ENCODE results near the gene GSKIP.
"Not testable (repeated sequence)": the region's sequence is repeated elsewhere in the genome, so short reads cannot be mapped to it uniquely, and the experiment has no call there.

The GSKIP gene, protein sequence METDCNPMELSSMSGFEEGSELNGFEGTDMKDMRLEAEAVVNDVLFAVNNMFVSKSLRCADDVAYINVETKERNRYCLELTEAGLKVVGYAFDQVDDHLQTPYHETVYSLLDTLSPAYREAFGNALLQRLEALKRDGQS

DNA sequence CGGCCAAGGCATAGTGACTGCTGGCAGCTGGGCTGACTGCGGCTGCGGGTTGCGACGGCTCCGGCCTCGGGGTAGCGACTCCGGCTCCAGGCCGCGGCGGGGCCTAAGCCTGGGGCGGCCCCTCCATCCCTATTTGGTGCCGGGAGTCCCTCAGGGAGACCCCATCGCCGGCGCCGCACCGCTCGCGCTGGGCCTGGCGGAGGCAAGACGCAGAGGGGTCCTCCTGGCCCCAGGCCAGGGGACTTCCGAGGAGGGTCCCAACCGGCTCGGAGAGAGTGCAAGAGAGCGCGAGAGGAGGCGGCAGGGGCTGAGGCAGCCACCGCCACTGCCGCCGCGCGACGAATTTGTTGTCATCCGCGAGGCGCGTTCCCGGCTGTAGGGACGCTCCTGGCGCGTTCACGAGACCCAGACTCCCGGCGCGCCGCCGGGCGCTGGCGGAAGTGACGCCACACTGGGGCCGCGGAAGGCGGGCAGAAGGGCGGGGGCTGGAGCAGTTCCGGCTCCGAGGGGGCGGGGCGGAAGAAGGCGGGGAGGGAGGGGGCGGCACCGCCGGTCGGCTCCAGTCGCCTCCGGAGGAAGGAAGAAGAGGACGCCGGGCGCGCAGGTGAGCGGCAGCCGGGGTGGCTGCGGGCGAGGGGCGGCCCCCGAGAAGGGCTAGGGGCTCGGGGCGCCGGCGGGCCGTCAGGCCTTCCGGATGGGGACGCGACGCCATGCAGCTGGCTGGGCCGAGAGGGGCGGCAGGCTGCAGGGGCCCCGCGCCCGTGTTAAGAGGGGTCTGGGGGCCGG, at the start of gene GSKIP, which contains the start of gene ATG2B:
Gene GSKIP (plus strand): TSS at position 562 of the 786 bp plus-strand sequence. CDS start 18,722 bp downstream, outside the sequence.
Gene ATG2B (minus strand): TSS at position 377 of the 786 bp plus-strand sequence. CDS start 365 bp downstream, at position 12.
- DNase-seq (ENCODE audit: low read depth): peak; percentile 89

DNA sequence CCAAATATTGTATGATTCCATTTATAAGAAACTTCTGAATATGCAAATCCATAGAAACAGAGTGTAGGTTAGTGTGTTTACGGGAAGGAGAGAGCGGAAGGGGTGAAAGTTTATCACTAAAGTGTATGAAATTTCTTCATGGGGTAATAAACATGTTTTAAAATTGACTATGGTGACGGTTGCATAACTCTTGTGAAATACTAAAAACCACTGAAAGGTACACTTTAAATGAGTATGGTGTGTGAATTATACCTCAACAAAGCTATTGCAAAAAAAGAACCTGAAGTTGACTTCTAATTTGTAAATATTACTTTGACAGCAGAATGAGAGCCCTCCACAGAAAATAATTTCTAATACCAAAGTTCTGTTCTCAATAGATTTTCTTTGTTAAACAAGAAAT, 47.2 kb upstream of the GSKIP start:
- no peak for DNase-seq (ENCODE audit: low read depth)

DNA sequence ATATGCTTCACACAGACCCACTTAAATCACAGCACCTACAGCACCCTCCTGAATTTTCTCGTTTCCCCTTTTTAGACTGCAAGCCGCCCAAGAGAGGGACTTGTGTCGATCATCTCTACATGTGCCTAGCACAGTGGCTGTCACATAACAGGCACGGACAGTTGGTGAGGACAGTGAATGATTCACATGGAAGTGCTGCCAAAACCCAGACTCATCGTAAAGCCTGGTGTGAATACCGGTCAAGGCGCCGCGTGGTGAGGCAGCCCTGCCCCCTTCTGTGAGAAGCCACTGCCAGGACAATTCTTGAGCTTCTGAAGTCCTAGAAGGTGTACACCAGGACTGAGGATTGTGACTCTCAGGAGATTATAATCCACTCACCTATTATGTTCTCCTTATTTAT, 44.5 kb upstream of the GSKIP start:
- no peak for DNase-seq (ENCODE audit: low read depth)

DNA sequence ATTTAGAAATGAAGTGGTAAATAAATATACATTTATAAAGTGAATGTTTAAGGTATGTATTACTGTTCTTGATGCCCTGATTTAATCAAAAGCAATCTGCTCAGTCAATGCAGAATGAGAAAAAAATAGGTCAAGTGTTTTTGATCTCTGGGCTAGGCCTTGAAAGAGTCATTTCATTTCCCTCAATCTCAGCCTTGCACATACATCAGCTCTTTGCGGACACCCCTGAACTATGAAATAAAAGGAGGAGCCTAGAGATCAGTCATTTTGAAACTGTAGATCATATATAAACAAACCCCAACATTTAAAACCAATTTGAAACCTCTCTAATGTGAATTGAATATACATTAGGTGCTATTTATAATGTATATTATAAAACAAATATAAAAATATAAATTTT, 42.7 kb upstream of the GSKIP start:
- DNase-seq (ENCODE audit: low read depth): no peak

DNA sequence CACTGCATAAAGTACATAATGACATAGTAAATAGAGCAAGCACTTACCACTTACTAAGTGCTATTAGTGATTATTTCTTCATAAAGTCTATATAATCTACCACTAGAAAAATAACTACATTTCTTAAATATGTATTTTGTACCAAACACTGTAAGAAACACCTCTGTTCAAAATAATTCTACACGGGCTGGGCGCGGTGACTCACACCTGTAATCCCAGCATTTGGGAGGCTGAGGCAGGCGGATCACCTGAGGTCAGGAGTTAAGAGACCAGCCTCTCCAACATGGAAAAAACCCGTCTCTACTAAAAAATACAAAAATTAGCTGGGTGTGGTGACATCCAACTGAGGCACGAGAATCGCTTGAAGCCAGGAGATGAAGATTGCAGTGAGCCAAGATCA, 39.1 kb upstream of the GSKIP start:
- no peak for DNase-seq (ENCODE audit: low read depth)

DNA sequence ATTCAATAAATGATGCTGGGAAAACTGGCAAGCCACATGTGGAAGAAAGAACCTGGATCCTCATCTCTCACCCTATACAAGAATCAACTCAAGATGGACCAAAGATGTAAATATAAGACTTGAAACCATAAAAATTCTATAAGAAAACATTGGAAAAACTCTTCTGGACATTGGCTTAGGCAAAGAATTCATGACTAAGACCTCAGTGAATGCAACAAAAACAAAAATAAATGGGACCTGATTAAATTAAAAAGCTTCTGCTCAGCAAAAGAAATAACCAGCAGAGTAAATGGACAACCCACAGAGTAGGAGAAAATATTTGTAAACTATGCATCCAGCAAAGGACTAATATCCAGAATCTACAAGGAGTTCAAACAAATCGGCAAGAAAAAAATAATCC, 24.8 kb upstream of the GSKIP start:
- peak; percentile 3 for DNase-seq (ENCODE audit: low read depth)

DNA sequence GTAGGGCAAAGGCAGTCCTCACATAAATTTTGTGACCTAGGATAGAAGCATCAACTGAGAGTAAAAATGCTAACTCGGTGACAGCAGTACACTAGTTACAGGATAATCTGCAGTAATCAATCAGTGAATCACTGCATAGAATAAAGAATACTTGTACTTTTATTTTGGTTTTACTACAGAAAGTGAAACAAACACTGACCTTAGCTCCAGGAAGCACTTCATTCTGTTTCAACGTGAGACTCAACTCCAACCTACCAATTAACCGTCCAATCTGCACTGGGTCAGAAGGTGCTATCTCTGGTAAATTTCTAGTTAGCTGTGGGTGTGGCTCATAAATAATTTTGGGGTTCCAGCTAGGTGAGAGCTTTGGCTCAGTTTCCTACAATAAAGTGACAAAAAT, 22.0 kb upstream of the GSKIP start:
- no peak for DNase-seq (ENCODE audit: low read depth)

DNA sequence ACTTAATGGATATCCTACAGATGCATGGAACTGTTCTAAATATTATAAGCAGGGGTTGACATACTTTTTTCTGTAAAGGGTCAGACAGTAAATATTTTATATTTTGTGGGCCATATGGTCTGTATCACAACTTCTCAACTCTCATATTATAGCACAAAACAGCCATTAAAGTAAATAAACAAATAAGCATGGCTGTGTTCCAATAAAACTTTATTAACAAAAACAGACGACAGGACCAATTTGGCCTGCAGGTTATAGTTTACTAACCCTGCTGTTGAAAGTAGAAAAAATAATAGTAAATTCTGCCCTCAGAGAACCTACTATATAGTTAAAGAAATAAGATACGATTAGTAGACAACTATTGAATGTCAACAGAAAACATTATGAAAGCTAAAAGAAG, 17.7 kb upstream of the GSKIP start:
- no peak for DNase-seq (ENCODE audit: low read depth)

DNA sequence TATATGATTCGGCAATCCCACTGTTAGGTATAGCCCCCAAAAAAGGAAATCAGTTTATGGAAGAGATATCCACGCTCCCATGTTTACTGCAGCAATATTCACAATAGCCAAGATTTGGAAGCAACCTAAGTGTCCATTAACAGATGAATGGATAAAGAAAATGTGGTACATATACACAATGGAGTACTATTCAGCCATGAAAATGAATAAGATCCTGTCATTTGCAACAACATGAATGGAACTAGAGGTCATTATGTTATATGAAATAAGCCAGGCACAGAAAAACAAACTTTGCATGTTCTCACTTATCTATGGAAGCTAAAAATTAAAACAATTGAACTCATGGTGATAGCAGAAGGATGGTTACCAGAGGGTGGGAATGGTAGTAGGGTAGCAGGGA, 15.4 kb upstream of the GSKIP start:
- DNase-seq (ENCODE audit: low read depth): not testable (repeated sequence)

DNA sequence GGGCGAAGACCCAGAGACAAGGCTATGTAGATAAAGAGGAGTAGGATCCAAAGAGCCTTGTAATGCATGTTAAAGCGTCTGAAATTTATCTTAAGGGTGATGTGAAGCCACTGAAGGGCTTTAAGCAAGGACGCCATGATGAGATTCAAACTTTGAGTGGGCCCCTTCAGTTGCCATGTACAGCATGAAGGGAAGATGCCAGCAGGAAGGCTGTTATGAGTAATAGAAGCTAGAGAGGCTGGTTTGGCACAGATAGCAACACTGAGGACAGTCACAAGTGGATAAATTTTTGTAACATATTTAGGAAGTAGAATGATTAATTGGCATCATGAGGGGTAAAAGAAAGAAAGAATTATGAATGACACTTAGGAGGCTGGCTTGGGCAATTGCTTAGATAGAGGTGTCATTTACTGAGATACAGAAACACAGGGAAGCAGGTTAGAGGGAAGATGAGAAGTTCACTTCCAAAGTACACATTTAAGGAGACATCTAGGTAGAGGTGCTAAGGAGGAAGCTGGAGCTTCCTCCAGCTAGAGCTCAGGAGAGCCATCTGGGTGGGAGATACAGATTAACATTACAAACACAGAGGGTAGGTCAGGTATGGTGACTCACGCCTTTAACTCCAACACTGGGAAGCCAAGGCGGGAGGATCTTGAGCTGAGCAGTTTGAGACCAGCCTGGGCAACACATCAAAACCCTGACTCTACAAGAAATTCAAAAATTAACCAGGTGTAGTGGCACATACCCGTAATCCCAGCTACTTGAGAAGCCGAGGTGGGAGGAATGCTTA, 13.8 kb upstream of the GSKIP start:
- DNase-seq (ENCODE audit: low read depth): peak; percentile 16

DNA sequence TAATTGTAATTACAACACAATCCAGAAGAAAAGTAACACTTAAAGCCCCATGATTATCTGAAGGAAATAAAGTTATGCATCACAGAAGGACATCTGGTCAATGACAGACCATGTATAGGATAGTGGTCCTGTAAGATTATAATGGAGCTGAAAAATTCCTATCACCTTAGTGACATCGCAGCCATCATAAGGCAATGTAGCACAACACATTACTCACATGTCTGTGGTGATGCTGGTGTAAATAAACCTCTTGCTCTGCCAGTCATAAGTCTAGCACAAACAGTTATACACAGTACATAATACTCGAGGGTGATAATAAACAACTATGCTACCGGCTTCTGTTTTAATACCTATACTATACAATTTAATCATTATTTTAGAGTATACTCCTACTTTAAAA, 11.3 kb upstream of the GSKIP start:
- DNase-seq (ENCODE audit: low read depth): peak; percentile 63

DNA sequence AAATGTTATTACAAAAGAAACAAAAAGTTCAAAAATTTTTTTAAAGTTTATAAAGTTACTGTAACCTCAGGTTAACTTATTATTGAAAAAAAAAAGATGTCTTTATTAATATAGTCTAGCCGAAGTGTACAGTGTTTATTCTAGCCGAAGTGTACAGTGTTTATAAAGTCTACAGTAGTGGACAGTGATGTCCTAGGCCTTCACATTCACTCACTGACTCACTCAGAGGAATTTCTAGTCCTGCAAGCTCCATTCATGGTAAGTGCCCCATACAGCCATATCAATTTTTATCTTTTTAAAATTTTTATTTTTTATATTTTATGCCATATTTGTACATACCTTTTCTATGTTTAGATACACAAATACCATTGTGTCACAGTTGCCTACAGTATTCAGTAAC, 10.6 kb upstream of the GSKIP start:
- peak; percentile 58 for DNase-seq (ENCODE audit: low read depth)

DNA sequence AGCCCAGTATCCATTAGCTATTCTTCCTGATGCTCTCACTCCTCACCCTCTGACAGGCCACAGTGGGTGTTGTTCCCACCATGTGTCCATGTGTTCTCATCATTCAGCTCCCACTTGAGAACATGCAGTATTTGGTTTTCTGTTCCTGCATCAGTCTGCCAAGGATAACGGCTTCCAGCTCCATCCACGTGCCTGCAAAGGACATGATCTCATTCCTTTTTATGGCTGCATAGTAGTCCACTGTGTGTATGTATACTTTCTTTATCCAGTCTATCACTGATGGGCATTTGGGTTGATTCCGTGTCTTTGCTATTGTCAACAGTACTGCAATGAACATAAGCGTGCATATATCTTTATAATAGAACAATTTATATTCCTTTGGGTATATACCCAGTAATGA, 9.1 kb upstream of the GSKIP start:
- DNase-seq (ENCODE audit: low read depth): no peak

DNA sequence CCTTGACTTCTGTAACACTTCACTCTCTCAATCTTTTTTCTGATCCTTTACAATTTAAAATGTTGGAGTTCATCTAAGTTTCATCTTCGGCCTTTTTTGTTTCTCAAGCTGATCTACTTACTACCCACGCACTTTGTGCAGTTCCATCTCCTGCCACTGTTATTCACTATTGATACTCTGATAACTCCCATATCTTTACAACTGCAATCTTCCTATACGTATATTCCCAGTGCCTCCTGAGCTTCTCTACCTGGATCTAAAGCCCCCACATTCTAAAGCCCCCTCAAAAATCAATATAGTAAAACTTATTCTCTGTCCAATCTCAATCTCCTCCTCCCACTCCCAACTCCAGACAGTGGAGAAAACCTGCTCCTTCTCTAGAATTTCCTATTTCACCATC, 6.1 kb upstream of the GSKIP start:
- DNase-seq (ENCODE audit: low read depth): no peak

DNA sequence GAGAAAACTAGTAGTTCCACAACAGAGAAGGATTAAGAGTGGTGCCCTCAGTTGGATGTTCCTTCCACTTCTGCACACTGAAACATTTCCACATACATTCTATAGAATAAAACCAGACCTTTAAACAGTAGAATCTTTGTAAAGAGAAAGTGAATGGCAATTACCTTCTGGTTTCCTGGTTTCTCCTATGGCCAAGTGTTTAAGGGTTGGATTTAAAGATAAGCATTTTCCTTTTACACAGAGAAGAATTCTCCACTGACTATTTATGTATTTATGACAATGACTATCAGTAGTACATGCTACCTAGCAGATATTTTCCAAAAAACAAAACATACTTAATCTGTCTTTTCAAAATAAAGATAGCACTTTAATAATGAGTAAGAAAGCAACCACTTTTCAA, 3.4 kb upstream of the GSKIP start:
- DNase-seq (ENCODE audit: low read depth): no peak

DNA sequence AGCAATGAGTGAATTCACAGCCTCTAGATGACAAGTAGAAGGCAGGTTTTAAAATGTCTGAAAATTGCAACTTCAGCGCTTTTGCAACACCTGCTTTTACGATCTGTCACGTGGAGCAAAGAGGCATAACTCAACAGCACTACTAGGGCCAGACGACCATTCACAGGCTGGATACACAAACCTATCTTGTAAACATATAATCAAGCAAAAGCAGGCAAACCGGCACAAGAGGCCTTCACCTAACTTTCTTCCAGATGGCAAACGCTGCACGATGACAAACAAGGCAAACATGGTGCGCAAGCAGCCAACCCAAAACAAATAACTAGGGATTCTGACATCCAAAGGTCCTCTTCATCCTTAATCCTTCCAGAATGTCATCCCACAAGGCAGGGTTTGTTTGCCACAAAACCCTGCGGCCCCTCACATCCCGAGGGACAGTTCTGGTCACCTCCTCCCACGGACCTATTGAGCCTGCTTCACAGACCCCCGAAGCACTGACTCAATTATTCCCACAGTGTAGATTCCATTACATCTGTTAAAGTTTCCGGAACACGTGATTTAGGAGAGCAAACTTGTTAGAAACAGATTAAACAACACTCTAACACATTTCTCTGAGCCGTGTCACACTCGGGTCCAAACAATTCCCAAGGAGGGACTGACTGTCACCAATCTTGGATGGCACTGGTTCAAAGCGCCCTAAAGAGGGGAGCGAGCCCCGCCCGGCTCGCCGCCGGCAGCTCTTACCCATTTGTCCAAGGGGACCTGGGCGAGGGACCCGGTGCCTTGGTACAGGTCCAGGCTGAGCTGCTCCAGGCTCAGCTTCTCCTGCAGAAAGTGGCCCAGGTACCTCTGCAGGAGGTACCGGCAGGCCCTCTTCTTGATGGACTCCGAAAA, 1.0 kb upstream of the GSKIP start:
- DNase-seq (ENCODE audit: low read depth): peak; percentile 63

DNA sequence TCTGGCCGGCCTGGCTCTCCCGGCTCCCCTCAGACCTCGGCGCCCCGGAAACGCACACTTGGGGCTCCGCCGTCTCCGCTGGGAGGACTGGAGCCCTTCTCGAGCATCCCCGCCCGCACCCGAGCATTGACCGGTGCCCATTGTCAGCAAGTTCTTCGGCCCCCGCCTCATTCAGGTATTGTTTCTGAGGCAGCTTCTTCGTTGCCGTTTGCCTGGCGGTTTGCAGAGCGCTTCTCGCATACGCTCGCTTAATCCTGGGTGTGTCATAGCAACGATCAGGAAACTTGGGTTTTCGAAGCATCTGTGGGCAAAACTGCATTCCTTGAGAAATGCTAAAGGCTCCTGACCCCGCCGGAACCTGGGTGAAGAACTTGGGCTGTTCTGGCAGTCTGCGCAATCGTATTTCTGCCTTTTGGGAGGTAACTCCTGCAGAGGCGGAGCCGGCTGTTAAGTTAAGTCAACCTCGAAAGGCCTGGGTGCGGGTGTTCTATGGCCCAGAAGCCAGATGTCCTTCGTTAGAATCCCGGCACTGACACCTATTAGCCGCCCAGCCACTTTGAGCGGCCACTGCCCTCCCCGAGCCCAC, 518 bp downstream of the GSKIP start:
- peak; percentile 79 for DNase-seq (ENCODE audit: low read depth)

DNA sequence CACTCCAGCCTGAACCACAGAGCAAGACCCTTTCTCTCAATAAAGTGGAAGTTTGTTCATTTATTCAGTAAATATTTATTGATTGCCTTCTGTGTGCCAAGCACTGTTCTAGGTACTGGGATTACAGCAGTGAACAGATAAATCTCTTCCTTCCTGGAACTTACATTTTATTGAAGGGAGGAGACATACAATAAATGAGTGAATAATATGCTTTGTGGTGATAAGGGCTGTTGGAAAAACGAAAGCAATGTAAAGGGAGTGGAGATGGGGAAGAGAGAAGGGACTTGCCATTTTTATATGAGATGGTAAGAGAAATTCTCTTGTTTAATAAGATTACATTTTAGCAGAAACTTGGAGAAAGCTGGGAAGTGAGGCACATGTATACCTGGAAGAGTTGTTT, 1.6 kb downstream of the GSKIP start:
- DNase-seq (ENCODE audit: low read depth): no peak

DNA sequence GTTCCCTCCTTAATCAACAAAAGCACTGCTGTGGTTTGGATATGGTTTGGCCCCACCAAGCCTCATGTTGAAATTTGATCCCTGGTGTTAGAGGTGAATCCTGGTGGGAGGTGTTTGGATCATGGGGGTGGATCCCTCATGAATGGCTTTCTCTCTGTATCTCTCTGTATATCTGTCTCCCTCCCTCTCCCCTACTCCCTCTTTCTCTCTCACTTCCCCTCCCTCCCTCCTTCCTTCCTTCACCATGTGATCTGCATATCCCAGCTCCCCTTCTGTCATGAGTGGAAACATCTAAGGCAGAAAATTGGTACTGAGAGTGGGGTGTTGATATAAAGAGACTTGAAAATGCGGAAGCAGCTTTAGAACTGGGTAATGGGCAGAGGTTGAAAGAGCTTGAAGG, 5.2 kb downstream of the GSKIP start:
- no peak for DNase-seq (ENCODE audit: low read depth)

DNA sequence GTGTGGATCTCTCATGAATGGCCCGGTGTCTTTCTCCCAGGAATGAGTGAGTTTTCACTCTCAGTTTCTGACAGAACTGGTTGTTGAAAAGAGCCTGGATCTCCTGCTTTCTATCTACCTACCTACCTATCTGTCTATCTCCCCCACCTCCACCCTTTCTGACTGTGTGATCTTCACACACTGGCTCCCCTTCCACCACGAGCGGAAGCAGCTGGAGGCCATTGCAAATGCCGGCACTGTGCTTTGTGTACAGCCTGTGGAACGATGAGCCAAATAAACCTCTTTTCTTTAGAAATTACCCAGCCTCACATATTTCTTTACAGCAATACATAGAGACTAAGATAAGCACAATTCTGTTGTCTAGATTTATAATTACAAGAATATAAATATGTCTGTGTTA, 7.2 kb downstream of the GSKIP start:
- DNase-seq (ENCODE audit: low read depth): no peak

DNA sequence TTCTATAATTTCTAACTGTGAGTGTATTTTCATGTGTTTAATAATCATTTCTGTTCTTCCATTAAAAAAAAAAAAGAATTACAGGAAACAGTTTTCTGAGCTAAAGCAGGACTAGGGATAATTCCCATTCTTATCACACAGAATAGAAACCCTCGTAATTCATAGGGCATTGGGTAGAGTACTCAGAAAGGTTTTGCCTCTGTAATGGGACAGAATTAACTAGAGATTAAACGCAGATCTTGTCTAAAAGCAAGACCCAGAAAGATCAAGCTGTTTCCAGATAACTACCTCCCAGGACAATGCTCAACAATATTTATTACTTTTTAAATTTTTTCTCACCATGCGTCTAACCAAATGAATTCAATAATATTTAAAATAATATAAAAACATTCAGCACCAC, 10.2 kb downstream of the GSKIP start:
- DNase-seq (ENCODE audit: low read depth): no peak

DNA sequence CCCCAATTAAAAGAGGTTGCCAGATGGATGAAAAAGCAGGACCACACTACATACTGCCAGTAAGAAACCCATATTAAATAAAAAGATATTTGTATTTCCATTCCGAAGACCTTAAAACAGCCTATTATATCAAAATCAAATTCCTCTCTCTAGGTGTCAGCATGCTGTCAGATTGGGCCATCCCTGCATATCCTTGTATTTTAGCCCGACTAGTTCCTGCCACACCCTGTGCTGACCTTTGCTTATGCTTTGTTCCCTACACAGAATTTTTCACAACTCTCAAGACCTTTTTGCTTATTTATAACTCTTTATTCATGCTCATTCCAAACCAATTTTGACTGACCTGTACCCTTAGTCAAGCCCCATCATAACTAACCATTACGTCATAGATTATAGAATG, 12.8 kb downstream of the GSKIP start:
- no peak for DNase-seq (ENCODE audit: low read depth)
